Hematopoietic multipotent progenitor cell treated with erythropoietin and hydrocortisone succinate and interleukin-3 and kit ligand, for 4 days (in vitro differentiated cells): Measurements from ENCODE around the gene SOX18.
"Not testable (repeated sequence)": the region's sequence is repeated elsewhere in the genome, so short reads cannot be mapped to it uniquely, and the experiment has no call there.

ENCODE experiments used
- DNase-seq: peaks from one replicate; pipeline ENCODE4 v3.0.0-alpha.2; 2015

The SOX18 gene

GRCh38 chr20:64049060-64049877 is at the start of gene SOX18:
TSS of gene SOX18 (minus strand) at chr20:64049639. CDS start at chr20:64049516, 123 bp downstream.
- peak; percentile 75 for DNase-seq

GRCh38 chr20:64098471-64099013 is 49.1 kb upstream of the SOX18 start:
- no peak for DNase-seq

- DNase-seq, result no peak
These were observed 47.1 kb upstream of the SOX18 start for GRCh38 chr20:64096535-64096934.

- no peak for DNase-seq
These were observed 46.5 kb upstream of the SOX18 start for GRCh38 chr20:64095927-64096326.

- no peak for DNase-seq
These were observed 46.0 kb upstream of the SOX18 start for GRCh38 chr20:64095455-64095854.

- no peak for DNase-seq
These were observed 43.6 kb upstream of the SOX18 start for GRCh38 chr20:64093013-64093503.

GRCh38 chr20:64092258-64093012 is 43.0 kb upstream of the SOX18 start:
- DNase-seq, result no peak

GRCh38 chr20:64091770-64092169 is 42.3 kb upstream of the SOX18 start:
- DNase-seq, result no peak

- DNase-seq, result no peak
These were observed 41.9 kb upstream of the SOX18 start for GRCh38 chr20:64091340-64091739.

GRCh38 chr20:64090165-64090564 is 40.7 kb upstream of the SOX18 start:
- DNase-seq, result no peak

- not testable (repeated sequence) for DNase-seq
These were observed 39.1 kb upstream of the SOX18 start for GRCh38 chr20:64088586-64088985.

- not testable (repeated sequence) for DNase-seq
These were observed 37.9 kb upstream of the SOX18 start for GRCh38 chr20:64087226-64087825.

GRCh38 chr20:64086801-64087200 is 37.4 kb upstream of the SOX18 start:
- no peak for DNase-seq

- DNase-seq, result no peak
These were observed 35.3 kb upstream of the SOX18 start for GRCh38 chr20:64084685-64085152.

- no peak for DNase-seq
These were observed 34.6 kb upstream of the SOX18 start, which contains the start of gene LKAAEAR1 for GRCh38 chr20:64083804-64084684. TSS of gene LKAAEAR1 (minus strand) at chr20:64084398. CDS start at chr20:64084219, 179 bp downstream.

- DNase-seq, result peak; percentile 85
These were observed 34.0 kb upstream of the SOX18 start for GRCh38 chr20:64083378-64083803.

- DNase-seq, result no peak
These were observed 33.5 kb upstream of the SOX18 start for GRCh38 chr20:64082820-64083377.

GRCh38 chr20:64082126-64082731 is 32.8 kb upstream of the SOX18 start:
- DNase-seq, result peak; percentile 52

- no peak for DNase-seq
These were observed 32.2 kb upstream of the SOX18 start for GRCh38 chr20:64081624-64081964.

- no peak for DNase-seq
These were observed 31.6 kb upstream of the SOX18 start for GRCh38 chr20:64080813-64081623.
